ENCODE data around the gene F3. TPM values are rescaled to one million over a fixed set of nuclear protein-coding genes. Genes with fewer than 3 reads are reported as not detected.

Gene F3
- polyA plus RNA-seq, 1 experiment: 319 TPM

- TF ChIP-seq CTCF (IDR thresholded peaks at IDR 0.05; ENCODE audit: low read depth, low read length): peak; percentile 62
- CTCF ChIA-PET: interaction anchor here (1.4 to 7.6 kb wide), 4 partner anchors 8 to 283 kb away, joined by 4 to 87 read pairs (median 4); no protein-coding TSS in a partner anchor
- POLR2A ChIA-PET: interaction anchor here (1.3 kb wide), 1 partner anchor 20 kb away, joined by 6 read pairs; the partner anchor contains the start of gene F3
Observed at GRCh38 chr1:94522304-94522703, 19.3 kb downstream of the F3 start.

GRCh38 chr1:94519351-94519750 is 22.2 kb downstream of the F3 start:
- Histone ChIP-seq H3K27me3 (ENCODE audit: control insufficient read depth, insufficient read depth, low read length) (no peaks in the 10 kb centered on the region), H3K27ac (ENCODE audit: low read depth, low read length) (no peak overlapping the region), H3K4me3 (ENCODE audit: low read depth, low read length) (no peak overlapping the region), H3K9me3 (ENCODE audit: control insufficient read depth, insufficient read depth, low read length) (no peaks in the 10 kb centered on the region)
- no peak for TF ChIP-seq CTCF (IDR thresholded peaks at IDR 0.05; ENCODE audit: low read depth, low read length)
- no peak for DNase-seq (ENCODE audit: low read depth, low spot score)
- ChIA-PET POLR2A (no interaction called here), CTCF (interaction anchor here (7.6 kb wide), 1 partner anchor 286 kb away, joined by 87 read pairs; no protein-coding TSS in a partner anchor)

More at GRCh38 chr1:94522304-94522703, 19.3 kb downstream of the F3 start:
- no peak overlapping the region for H3K4me3 ChIP-seq (ENCODE audit: low read depth, low read length)
- no peak for DNase-seq (ENCODE audit: low read depth, low spot score)
- no peaks in the 10 kb centered on the region for H3K27me3 ChIP-seq (ENCODE audit: control insufficient read depth, insufficient read depth, low read length)
- no peaks in the 10 kb centered on the region for H3K9me3 ChIP-seq (ENCODE audit: control insufficient read depth, insufficient read depth, low read length)
- H3K27ac ChIP-seq (ENCODE audit: low read depth, low read length): no peak overlapping the region

GRCh38 chr1:94515296-94515947 is 26.1 kb downstream of the F3 start:
- no peak for DNase-seq (ENCODE audit: low read depth, low spot score)
- CTCF ChIA-PET: interaction anchor here (0.7 to 6.0 kb wide), 9 partner anchors 12 to 339 kb away, joined by 3 to 135 read pairs (median 6); no protein-coding TSS in a partner anchor
- Histone ChIP-seq H3K9me3 (ENCODE audit: control insufficient read depth, insufficient read depth, low read length) (no peaks in the 10 kb centered on the region), H3K4me3 (ENCODE audit: low read depth, low read length) (no peak overlapping the region), H3K27me3 (ENCODE audit: control insufficient read depth, insufficient read depth, low read length) (no peaks in the 10 kb centered on the region), H3K27ac (ENCODE audit: low read depth, low read length) (no peak overlapping the region)
- POLR2A ChIA-PET: no interaction called here
- no peak for TF ChIP-seq CTCF (IDR thresholded peaks at IDR 0.05; ENCODE audit: low read depth, low read length)

GRCh38 chr1:94514095-94514727 is 27.3 kb downstream of the F3 start:
- POLR2A ChIA-PET: no interaction called here
- H3K27ac ChIP-seq (ENCODE audit: low read depth, low read length): no peak overlapping the region
- H3K4me3 ChIP-seq (ENCODE audit: low read depth, low read length): no peak overlapping the region
- no peak for DNase-seq (ENCODE audit: low read depth, low spot score)
- TF ChIP-seq CTCF (IDR thresholded peaks at IDR 0.05; ENCODE audit: low read depth, low read length): peak; percentile 81
- H3K9me3 ChIP-seq (ENCODE audit: control insufficient read depth, insufficient read depth, low read length): no peaks in the 10 kb centered on the region
- H3K27me3 ChIP-seq (ENCODE audit: control insufficient read depth, insufficient read depth, low read length): no peaks in the 10 kb centered on the region
- CTCF ChIA-PET: interaction anchor here (0.6 to 6.0 kb wide), 23 partner anchors 8 to 533 kb away, joined by 3 to 135 read pairs (median 4); no protein-coding TSS in a partner anchor

GRCh38 chr1:94512816-94513215 is 28.7 kb downstream of the F3 start:
- no peak overlapping the region for H3K27ac ChIP-seq (ENCODE audit: low read depth, low read length)
- no peak for TF ChIP-seq CTCF (IDR thresholded peaks at IDR 0.05; ENCODE audit: low read depth, low read length)
- CTCF ChIA-PET: interaction anchor here (1.0 to 6.0 kb wide), 6 partner anchors 9 to 530 kb away, joined by 3 to 135 read pairs (median 6); no protein-coding TSS in a partner anchor
- no peaks in the 10 kb centered on the region for H3K27me3 ChIP-seq (ENCODE audit: control insufficient read depth, insufficient read depth, low read length)
- DNase-seq (ENCODE audit: low read depth, low spot score): no peak
- POLR2A ChIA-PET: no interaction called here
- no peaks in the 10 kb centered on the region for H3K9me3 ChIP-seq (ENCODE audit: control insufficient read depth, insufficient read depth, low read length)
- no peak overlapping the region for H3K4me3 ChIP-seq (ENCODE audit: low read depth, low read length)
